RWPE2 (cell line): ENCODE measurements around the gene HDAC4.

Experiments
- ATAC-seq: fragments of 200-7000 bp; cut with Tn5 transposase; 3 replicates; pipeline ENCODE4 v1.9.1; 2021; ENCODE audit warnings: low read depth
- DNase-seq: peaks from one replicate; pipeline ENCODE4 v3.0.0-alpha.2; 2020; ENCODE audit warnings: low spot score
- H3K27ac ChIP-seq: fragments of 450-650 bp; 2 replicates; pipeline ENCODE4 v1.5.1; 2017; ENCODE audit warnings: mild to moderate bottlenecking; ENCODE audit not compliant: poor library complexity, severe bottlenecking
- H3K27me3 ChIP-seq: fragments of 250-450 bp; sonication (Bioruptor Pico); 2 replicates; pipeline ENCODE4 v1.5.1; 2021; ENCODE audit warnings: mild to moderate bottlenecking, moderate library complexity; ENCODE audit not compliant: insufficient read depth, poor library complexity, severe bottlenecking
- H3K36me3 ChIP-seq: fragments of 250-450 bp; sonication (Bioruptor Pico); 2 replicates; pipeline ENCODE4 v1.5.1; 2020; ENCODE audit warnings: low read depth, mild to moderate bottlenecking, moderate library complexity
- H3K4me1 ChIP-seq: fragments of 250-450 bp; sonication (Bioruptor Pico); 2 replicates; pipeline ENCODE4 v1.5.1; 2021; ENCODE audit warnings: mild to moderate bottlenecking, moderate library complexity; ENCODE audit not compliant: insufficient read depth, poor library complexity, severe bottlenecking
- H3K4me3 ChIP-seq: fragments of 250-450 bp; sonication (Bioruptor Pico); 2 replicates; pipeline ENCODE4 v1.5.1; 2021; ENCODE audit warnings: mild to moderate bottlenecking, moderate library complexity; ENCODE audit not compliant: severe bottlenecking
- H3K9me3 ChIP-seq: fragments of 250-450 bp; sonication (Bioruptor Pico); 2 replicates; pipeline ENCODE4 v1.5.1; 2021; ENCODE audit warnings: mild to moderate bottlenecking, moderate library complexity; ENCODE audit not compliant: severe bottlenecking
- TF ChIP-seq, protein P1 (sequence below): fragments of 450-650 bp; IDR thresholded peaks from one replicate; pipeline ENCODE4 v1.5.1; 2017; ENCODE audit warnings: mild to moderate bottlenecking, moderate library complexity; ENCODE audit not compliant: poor library complexity, severe bottlenecking

The HDAC4 gene

DNA sequence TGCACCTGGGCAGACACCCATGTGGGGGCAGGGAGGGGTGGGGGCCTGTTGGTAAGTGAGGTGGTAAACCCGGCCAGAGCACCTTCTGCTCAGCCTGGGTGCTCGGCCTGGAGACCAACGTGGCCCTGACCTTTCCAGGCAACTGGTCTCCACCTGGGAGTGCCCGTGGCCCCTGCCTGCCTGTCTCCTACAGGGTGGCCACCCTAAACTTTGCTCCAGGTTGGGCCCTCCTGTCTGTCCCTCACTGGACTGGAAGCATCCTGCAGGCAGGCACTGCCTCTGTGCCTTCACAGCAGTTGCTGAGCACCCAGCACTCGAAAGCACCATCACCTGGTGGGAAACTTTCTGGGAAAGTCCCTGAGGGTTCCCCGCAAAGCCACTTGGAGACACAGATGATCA is 381.6 kb downstream of the HDAC4 start:
- DNase-seq (no peak), ATAC-seq (no peak)
- H3K27ac ChIP-seq, result no peak overlapping the region
- H3K9me3 ChIP-seq, result no peaks in the 10 kb centered on the region
- no peaks in the 10 kb centered on the region for H3K36me3 ChIP-seq
- no peaks in the 10 kb centered on the region for H3K4me1 ChIP-seq
- TF ChIP-seq, protein P1, sequence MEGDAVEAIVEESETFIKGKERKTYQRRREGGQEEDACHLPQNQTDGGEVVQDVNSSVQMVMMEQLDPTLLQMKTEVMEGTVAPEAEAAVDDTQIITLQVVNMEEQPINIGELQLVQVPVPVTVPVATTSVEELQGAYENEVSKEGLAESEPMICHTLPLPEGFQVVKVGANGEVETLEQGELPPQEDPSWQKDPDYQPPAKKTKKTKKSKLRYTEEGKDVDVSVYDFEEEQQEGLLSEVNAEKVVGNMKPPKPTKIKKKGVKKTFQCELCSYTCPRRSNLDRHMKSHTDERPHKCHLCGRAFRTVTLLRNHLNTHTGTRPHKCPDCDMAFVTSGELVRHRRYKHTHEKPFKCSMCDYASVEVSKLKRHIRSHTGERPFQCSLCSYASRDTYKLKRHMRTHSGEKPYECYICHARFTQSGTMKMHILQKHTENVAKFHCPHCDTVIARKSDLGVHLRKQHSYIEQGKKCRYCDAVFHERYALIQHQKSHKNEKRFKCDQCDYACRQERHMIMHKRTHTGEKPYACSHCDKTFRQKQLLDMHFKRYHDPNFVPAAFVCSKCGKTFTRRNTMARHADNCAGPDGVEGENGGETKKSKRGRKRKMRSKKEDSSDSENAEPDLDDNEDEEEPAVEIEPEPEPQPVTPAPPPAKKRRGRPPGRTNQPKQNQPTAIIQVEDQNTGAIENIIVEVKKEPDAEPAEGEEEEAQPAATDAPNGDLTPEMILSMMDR, result no peak
- H3K27me3 ChIP-seq, result peaks cover 3% of the 10 kb centered on the region
- H3K4me3 ChIP-seq, result no peak overlapping the region

DNA sequence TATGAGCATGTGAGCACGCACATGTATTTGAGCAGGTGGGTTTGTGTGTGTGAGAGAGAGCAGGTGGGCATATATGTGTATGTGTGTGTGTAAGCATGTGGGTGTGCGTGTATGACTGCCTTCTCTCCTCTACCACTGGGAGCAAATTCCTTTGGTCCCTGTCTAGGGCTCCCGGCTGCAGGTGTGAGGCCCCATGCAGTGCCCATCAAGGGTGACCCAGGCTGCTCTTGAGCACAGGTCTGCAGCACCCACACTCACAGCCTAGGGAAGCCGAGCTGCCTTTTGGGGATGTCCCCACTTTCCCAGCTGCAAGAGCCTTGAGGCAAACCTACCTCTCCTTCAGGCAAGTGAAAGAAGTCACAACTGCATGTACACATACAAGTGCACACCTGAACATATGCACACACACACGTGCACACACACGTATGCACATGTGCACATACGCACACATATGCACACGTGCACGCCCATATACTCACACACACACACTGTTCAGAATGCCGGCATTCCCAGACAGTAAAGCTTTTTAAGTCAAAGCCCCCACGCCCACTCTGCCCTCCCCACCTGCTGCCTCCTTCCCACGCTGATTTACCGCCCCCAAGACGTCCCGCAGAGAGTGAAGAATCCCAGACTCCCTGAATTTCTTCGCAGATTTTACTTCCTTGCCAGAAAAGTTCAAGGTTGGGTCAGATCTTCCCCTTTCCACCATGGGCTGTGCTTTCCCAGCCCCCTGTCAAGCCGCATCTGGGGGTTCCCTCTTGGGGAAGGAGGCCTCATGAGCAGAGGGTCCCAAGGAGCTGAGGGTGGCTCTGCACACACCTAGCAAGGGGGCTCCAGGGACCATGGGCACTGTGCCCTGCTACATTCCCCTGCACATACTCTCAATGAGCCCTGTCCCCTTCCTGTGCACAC is 382.3 kb downstream of the HDAC4 start:
- Histone ChIP-seq H3K36me3 (no peaks in the 10 kb centered on the region), H3K27ac (no peak overlapping the region), H3K4me3 (no peak overlapping the region), H3K27me3 (peaks cover 3% of the 10 kb centered on the region), H3K9me3 (no peaks in the 10 kb centered on the region), H3K4me1 (no peaks in the 10 kb centered on the region)
- DNase-seq (no peak), ATAC-seq (no peak)
- TF ChIP-seq, protein P1, result no peak

DNA sequence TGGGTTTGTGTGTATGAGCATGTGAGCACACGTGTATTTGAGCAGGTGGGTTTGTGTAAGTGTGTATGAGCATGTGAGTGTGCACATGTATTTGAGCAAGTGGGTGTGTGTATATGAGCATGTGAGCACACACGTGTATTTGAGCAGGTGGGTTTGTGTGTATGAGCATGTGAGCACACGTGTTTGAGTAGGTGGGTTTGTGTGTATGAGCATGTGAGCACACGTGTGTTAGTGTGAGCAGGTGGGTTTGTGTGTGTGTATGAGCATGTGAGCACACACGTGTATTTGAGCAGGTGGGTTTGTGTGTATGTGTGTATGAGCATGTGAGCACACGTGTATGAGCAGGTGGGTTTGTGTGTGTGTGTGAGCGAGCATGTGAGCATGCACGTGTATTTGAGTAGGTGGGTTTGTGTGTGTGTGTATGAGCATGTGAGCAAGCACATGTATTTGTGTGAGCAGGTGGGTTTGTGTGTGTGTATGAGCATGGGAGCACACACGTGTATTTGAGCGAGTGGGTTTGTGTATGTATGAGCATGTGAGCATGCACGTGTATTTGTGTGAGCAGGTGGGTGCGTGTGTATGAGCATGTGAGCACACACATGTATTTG is 383.2 kb downstream of the HDAC4 start:
- no peaks in the 10 kb centered on the region for H3K9me3 ChIP-seq
- no peak overlapping the region for H3K27ac ChIP-seq
- no peak for DNase-seq
- no peak for ATAC-seq
- TF ChIP-seq, protein P1, result no peak
- peaks cover 3% of the 10 kb centered on the region for H3K27me3 ChIP-seq
- H3K36me3 ChIP-seq, result no peaks in the 10 kb centered on the region
- H3K4me3 ChIP-seq, result no peak overlapping the region
- H3K4me1 ChIP-seq, result no peaks in the 10 kb centered on the region

DNA sequence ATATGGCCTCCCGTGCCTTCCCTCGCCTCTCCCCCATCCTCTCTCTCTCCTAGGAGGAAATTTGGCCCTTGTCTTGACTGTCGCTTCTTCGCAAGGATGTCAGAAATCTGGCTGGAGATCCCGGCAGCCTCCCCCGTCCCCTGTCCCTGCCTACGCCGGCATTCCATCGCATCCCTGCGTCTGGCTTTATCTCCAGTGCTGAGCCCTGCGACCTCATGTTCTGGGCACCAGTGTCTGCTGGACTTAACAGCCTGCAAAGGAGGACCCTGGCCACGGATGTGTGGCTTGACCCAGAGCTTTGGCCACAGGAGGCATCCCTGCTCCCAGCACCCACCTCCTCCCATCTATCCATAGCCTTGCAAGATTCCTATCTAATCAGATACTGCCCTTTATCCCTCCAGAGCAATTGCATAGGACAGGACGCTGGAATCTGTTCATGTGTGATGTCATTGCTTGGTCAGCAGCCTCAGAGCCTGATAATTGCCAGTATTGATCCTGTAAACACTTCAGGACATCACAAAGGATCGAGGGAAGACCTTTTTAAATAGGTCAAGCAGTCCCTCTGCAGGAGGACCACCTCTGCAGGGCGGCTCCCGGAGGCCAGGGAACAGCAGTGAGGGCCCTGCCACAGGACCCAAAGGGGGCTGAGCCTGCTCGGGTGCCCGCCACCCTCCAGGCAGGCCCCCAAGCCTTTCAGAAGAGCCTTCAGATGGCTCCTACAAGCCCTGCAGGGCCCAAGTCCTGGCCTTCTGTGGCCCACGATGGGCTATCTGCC is 384.7 kb downstream of the HDAC4 start:
- no peak for DNase-seq
- no peaks in the 10 kb centered on the region for H3K4me1 ChIP-seq
- TF ChIP-seq, protein P1, result no peak
- H3K9me3 ChIP-seq, result no peaks in the 10 kb centered on the region
- H3K27ac ChIP-seq, result no peak overlapping the region
- H3K4me3 ChIP-seq, result no peak overlapping the region
- peaks cover 3% of the 10 kb centered on the region for H3K27me3 ChIP-seq
- ATAC-seq, result no peak
- no peaks in the 10 kb centered on the region for H3K36me3 ChIP-seq
